Stimulated activated CD8-positive, alpha-beta memory T cell treated with anti-CD3 and anti-CD28 coated beads, Interleukin-7, amount 100 ng/mL, for 48 hours (primary cell): ENCODE results near the gene KCNJ6.
"Not testable (repeated sequence)": the region's sequence is repeated elsewhere in the genome, so short reads cannot be mapped to it uniquely, and the experiment has no call there.

Experiments used
- DNase-seq, 2 donors: peaks; one replicate each; pipeline ENCODE4 v3.0.0-alpha.2; 2020; ENCODE audit warnings: low read depth in 1 of 2; ENCODE audit errors: extremely low read depth in 1 of 2

Gene KCNJ6

GRCh38 chr21:37686991-37687810 lies 229.1 kb downstream of the KCNJ6 start:
- DNase-seq = no peak

GRCh38 chr21:37684547-37684946 lies 231.7 kb downstream of the KCNJ6 start:
- DNase-seq = no peak

GRCh38 chr21:37684115-37684493 lies 232.2 kb downstream of the KCNJ6 start:
- no peak for DNase-seq

GRCh38 chr21:37683396-37684114 lies 232.7 kb downstream of the KCNJ6 start:
- DNase-seq = no peak

GRCh38 chr21:37682966-37683365 lies 233.3 kb downstream of the KCNJ6 start:
- no peak for DNase-seq

GRCh38 chr21:37677006-37677405 lies 239.3 kb downstream of the KCNJ6 start:
- DNase-seq = no peak

GRCh38 chr21:37675202-37675801 lies 241.0 kb downstream of the KCNJ6 start:
- DNase-seq = peak; percentile 10 to 18

- no peak for DNase-seq
Observed at GRCh38 chr21:37673801-37674575, 242.3 kb downstream of the KCNJ6 start.

GRCh38 chr21:37671381-37671780 lies 244.9 kb downstream of the KCNJ6 start:
- no peak for DNase-seq

- no peak for DNase-seq
Observed at GRCh38 chr21:37670883-37671282, 245.4 kb downstream of the KCNJ6 start.

- no peak for DNase-seq
Observed at GRCh38 chr21:37669249-37669648, 247.0 kb downstream of the KCNJ6 start.

GRCh38 chr21:37668462-37669239 lies 247.6 kb downstream of the KCNJ6 start:
- DNase-seq = no peak

GRCh38 chr21:37667380-37667779 lies 248.9 kb downstream of the KCNJ6 start:
- no peak for DNase-seq

- no peak for DNase-seq
Observed at GRCh38 chr21:37665230-37666024, 250.8 kb downstream of the KCNJ6 start.

- not testable (repeated sequence) for DNase-seq
Observed at GRCh38 chr21:37662227-37662626, 254.0 kb downstream of the KCNJ6 start.

GRCh38 chr21:37660709-37661108 lies 255.5 kb downstream of the KCNJ6 start:
- no peak for DNase-seq

- no peak for DNase-seq
Observed at GRCh38 chr21:37659874-37660273, 256.4 kb downstream of the KCNJ6 start.

- no peak for DNase-seq
Observed at GRCh38 chr21:37658817-37659458, 257.3 kb downstream of the KCNJ6 start.
